GM18951 (cell line): Measurements from ENCODE around the gene NFIX.

Experiments used
- POLR2A ChIP-seq: IDR thresholded peaks from 4 replicates; pipeline ENCODE4 v1.6.1; 2011; ENCODE audit warnings: mild to moderate bottlenecking; ENCODE audit not compliant: insufficient read length, insufficient read depth; ENCODE audit errors: extremely low read depth
- in situ Hi-C: fragments of 300-500 bp; cut with MboI; formaldehyde crosslinking; loops from one replicate; pipeline ENCODE4 v1.12.0; 2022; ENCODE audit warnings: low sequenced_read_pairs, mixed read lengths, inconsistent platforms; ENCODE audit not compliant: unreplicated experiment

Gene NFIX

DNA sequence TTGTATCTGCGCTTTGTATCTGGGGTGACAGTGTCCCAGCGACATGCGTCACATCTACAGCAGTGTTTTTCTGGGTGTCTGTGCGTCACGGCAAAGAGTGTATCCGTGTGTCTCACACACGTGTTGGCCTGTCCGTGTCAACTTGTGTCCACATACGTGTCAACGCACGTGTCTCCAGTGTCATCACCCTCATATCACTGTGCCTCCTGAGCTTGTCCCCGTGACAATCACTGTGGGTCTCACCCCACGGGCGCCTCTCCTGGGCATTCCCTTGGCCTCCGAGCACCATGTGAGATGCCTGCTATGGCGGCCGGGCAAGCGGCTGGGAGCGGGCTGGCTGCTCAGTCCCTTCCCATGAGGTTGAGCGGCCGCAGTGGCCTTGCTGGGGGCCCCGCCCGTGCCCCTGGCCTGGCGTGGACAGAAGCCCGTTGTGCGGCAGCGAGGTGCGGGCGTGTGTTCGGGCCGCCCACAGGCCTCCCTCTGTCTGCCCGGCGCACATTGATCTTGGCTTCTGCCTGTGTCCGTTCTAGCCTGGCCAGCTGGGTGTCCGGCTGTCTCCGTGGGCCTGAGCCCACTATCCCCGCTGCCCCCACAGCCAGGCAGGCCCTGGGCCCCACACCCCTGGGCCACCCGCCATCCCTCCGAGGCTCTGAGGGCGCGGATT lies 6.4 kb downstream of the NFIX start:
- no peak for TF ChIP-seq POLR2A
- in situ Hi-C loops = no loop called here

- in situ Hi-C loops = no loop called here
- TF ChIP-seq POLR2A = no peak
Observed at GRCh38 chr19:13002166-13002898, 7.1 kb downstream of the NFIX start.

DNA sequence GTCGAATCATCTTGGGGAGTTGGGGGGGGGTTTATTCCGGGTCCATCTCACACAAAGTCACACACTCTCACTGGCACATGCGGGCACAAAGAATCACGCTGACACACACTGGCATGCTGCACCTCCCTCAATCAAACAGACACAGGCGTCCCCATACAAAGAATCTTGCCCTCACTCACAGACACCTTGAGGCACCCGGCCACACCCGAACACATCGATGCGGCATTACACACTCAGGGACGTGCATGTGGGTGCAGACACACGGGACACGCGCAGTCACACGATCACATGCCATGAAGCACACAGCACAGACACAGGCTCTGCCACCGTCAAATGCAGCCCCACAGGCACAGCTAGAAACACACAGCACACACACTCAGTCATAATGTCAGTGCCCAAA lies 7.8 kb downstream of the NFIX start:
- TF ChIP-seq POLR2A = no peak
- in situ Hi-C loops = no loop called here

DNA sequence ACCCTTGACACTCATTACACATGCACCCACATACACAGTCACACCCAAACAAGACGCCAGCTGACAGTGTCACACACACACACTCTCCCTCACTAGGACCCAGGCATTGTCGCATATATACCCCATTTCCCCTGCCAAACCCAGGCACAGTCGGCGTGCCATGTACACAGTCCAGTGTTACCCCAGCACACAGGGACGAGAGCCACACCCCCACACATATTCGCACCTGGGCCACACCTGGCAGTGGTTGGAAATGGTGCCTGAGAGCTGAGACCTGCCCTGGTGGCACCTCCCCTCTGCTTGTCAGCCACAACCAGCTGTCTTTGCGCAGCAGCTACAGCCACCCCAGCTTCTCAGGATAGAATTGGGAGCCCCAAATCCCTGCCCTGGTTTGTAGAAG lies 9.0 kb downstream of the NFIX start:
- TF ChIP-seq POLR2A = no peak
- in situ Hi-C loops = no loop called here

- TF ChIP-seq POLR2A = no peak
- in situ Hi-C loops = no loop called here
Observed at GRCh38 chr19:13005253-13005652, 10.0 kb downstream of the NFIX start.

DNA sequence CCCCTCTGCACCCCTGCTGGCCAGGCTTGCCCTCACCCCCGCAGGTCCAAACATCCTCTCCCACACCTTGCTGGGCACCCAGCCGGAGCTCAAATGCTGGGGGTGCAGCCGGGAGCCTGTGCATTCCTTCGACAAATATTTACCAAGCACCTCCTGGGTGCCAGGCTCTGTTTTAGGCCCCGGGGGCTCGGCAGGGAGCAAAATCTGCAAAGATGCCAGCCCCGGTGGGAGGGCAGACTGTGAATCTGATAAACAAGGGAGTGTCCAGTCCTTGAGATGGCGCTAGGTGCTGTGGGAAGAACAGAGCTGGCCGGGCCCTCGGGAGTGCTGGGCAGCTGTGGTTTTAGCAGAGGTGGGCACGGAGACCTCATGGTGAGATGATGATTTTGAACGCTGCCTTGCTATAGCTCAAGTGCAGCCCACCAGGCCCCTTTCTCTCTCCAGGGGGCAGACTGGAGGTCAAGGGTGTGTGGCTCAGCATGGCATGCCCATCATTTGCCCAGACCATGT lies 10.6 kb downstream of the NFIX start:
- in situ Hi-C loops = no loop called here
- no peak for TF ChIP-seq POLR2A

DNA sequence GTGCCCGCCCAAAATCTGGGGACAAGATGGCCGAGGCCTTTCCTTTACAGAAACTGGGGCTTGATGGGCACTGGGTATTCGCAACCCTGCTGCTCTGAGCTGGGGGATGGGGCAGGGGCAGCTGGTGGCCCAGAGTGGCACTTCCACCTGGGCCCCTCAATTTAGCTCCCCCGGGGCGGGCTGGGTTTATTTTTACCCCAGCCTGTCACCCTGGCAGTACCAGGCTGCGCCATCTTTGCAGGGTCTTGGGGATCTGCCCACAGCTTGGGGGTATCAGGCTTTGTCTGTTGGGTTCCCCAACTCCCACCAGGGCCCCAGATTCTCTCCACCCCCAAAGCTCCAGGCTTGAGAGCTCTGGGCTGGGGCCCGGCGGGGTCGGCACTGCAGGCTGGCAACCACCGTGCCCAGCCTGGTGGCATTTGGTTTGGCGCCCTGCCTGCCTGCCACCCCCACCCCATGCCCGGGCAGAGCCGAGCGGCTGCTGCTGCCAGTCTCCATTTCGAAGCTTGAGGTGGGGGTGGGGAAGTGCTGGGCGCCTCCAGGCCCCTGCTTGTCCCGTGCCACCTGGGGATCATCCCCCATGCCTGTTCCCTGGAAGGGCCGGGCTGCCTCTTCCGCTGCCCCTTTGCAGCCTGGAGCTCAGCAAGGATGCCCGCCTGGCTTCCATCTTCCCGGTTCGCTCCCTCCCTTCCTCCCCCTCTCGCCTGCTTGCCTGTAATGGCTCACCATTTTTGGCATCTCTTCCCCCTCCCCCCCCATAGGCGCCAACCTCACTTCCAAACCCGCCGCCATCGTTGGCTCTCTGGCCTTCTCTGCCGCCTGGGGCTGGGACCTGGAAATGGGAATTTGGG lies 11.4 kb downstream of the NFIX start:
- no peak for TF ChIP-seq POLR2A

DNA sequence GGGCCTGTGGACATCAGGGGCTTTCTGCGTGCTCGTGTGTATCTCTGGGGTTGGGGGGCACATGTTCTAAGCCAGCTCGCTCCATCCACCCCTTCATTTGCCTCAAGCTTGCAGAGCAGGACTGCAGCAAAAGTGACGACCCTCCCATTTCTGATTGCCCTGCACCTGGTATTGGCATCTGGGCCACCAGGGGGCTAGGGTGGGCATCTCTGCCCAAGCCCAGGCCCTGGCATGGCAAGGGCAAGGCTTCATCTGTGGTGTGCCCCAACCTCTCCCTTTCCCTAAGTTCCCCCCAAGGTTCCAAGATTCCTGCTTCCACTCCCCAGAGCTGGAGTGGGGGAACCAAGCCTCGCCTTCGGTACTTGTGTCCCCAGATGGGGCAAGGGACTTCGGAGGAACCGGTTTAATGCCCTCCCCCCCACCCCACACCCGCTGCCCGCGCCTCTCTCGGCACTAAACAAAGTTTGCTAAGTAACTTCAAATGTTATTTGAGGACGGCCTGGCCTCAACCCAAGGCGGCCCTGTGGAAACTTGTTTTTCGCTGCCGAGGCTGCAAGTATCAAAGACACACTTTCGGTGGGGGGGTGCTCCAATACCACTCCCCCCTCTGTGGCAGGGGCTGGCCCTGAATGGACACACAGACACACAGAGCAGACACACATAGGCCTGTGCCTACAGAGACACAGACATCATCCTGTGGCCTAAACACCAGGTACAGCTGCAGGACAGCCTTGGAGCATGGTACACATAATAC lies 12.2 kb downstream of the NFIX start:
- TF ChIP-seq POLR2A = no peak
- in situ Hi-C loops = no loop called here

More for the DNA sequence above, 11.4 kb downstream of the NFIX start:
- in situ Hi-C loops = no loop called here

- in situ Hi-C loops = no loop called here
- no peak for TF ChIP-seq POLR2A
Observed at GRCh38 chr19:13008926-13009787, 13.9 kb downstream of the NFIX start.

DNA sequence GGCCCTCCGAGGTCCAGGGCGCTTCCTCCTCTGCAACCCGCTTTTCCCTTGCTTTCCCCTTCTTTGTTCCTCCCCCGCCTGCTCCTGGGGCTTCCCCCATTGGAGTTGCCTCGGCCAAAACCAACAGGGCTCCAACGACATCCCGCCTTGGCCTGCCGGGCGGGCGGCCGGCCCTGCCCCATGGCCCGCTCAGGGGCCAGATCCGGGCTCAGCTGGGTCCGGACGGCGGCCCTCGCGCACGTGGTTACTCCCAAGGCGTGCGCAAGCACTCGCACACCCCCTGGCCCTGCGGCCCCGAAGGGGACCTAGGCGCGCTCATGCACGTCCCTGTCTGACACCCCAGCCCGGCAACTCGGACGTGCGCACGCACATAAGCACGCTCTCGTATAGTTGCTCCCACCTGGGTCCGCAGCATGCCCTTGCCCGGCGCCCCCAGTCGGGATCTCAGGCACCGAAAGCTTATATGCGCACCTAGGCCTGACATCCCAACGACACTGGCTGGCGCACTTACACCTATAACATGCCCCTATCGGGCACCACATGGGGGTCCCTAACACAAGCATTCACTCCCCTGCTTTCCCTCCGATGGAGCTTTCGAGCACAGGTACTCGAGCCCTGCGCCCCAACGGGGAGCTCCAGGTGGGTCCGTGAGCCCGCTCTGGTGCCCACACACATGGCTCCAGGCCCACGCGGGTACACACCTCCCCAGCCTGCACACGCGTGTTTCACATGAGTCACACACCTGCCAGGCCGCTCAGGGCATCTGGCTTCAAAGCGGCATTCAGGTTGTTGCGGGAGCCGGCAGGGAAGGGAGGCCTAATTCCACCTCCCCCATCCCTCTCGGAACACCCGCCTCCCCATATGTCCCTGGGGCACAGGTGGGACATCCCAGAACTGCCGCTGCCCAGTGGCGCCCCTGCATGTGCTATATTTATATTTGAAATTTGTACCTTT lies 15.0 kb downstream of the NFIX start:
- in situ Hi-C loops = no loop called here
- no peak for TF ChIP-seq POLR2A
